Retinal pigment epithelial cell (primary cell): ENCODE results near the gene GPR37L1.
"Not testable (repeated sequence)": the region's sequence is repeated elsewhere in the genome, so short reads cannot be mapped to it uniquely, and the experiment has no call there.

Source experiments
- DNase-seq: peaks from one replicate; pipeline ENCODE4 v3.0.0-alpha.2; 2010; ENCODE audit warnings: low read depth
- H3K4me3 ChIP-seq: 2 replicates; pipeline ENCODE4 v1.5.1; 2011; ENCODE audit warnings: mild to moderate bottlenecking, low read length, control low read depth, moderate library complexity
- TF ChIP-seq, protein P1 (sequence below): conservative IDR thresholded peaks from 2 replicates; pipeline ENCODE4 v1.5.1; 2011; ENCODE audit warnings: low read depth, low read length, control low read depth, inconsistent platforms

Gene GPR37L1

GRCh38 chr1:202172015-202172355 lies 49.3 kb downstream of the GPR37L1 start:
- TF ChIP-seq, protein P1, sequence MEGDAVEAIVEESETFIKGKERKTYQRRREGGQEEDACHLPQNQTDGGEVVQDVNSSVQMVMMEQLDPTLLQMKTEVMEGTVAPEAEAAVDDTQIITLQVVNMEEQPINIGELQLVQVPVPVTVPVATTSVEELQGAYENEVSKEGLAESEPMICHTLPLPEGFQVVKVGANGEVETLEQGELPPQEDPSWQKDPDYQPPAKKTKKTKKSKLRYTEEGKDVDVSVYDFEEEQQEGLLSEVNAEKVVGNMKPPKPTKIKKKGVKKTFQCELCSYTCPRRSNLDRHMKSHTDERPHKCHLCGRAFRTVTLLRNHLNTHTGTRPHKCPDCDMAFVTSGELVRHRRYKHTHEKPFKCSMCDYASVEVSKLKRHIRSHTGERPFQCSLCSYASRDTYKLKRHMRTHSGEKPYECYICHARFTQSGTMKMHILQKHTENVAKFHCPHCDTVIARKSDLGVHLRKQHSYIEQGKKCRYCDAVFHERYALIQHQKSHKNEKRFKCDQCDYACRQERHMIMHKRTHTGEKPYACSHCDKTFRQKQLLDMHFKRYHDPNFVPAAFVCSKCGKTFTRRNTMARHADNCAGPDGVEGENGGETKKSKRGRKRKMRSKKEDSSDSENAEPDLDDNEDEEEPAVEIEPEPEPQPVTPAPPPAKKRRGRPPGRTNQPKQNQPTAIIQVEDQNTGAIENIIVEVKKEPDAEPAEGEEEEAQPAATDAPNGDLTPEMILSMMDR = no peak
- DNase-seq = no peak
- no peak overlapping the region for H3K4me3 ChIP-seq

DNA sequence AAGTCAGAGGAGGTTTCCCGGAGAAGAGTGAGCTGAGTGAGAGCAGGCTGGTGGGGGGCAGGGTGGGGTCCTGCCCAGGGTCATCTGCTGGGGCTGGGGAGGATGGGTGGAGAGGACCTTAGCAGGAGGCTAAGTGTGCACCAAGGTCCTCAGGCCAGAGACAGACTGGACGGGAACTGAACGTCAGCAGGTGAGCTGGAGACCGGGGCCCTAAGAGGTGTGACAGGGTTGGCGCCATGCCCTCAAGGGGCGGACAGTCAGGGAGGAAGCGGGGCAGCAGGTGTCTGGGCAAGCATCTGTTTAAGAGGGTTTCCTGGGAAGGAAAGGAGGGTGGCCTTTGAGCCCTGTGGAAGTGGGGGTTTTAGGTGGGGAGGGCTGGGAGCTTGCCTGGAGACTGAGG lies 51.3 kb downstream of the GPR37L1 start:
- DNase-seq = no peak
- no peak overlapping the region for H3K4me3 ChIP-seq
- TF ChIP-seq, protein P1 = no peak

- DNase-seq = no peak
- no peak overlapping the region for H3K4me3 ChIP-seq
- TF ChIP-seq, protein P1 = no peak
Measured at GRCh38 chr1:202176949-202177927, 54.5 kb downstream of the GPR37L1 start.

DNA sequence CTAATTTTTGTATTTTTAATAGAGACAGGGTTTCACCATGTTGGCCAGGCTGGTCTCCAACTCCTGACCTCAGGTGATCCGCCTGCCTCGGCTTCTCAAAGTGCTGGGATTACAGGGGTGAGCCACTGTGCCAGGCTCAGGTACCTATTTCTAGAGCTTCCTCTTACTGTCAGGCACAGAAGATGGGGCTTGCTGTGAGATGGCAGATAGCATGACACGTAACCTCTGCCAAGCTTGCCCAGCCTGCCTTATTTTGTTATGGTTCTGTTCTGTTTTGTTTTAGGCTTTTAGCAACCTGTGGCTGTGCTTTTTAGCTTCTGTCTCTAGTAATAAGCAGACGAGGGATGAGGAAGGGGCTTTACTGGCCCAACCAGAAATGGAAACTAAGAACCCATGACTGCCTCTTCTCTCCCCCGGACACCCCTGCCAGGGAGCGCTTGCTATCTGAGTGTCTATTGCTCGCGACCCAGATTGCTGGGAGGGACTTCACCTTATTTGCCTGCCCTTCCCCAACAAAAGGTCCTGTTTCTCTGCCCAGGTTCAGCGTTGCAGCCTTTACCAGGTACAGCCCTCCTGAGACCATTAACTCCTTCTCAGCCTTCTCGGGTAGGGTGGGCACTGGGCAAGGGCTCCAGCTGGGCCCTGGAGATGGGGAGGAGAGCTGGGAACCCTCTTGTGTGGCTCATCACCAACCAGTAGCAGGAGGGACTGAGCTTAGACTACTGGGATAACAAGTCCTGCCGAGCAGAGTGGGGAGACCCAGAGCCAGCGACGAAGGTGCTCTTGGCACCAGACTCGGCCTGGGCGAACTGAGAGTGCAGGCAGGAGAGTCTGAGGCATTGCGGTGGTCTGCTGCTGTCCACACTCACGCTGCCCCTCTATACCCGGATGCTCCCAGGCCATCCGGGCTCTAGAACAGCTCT lies 57.4 kb downstream of the GPR37L1 start:
- TF ChIP-seq, protein P1 = no peak

DNA sequence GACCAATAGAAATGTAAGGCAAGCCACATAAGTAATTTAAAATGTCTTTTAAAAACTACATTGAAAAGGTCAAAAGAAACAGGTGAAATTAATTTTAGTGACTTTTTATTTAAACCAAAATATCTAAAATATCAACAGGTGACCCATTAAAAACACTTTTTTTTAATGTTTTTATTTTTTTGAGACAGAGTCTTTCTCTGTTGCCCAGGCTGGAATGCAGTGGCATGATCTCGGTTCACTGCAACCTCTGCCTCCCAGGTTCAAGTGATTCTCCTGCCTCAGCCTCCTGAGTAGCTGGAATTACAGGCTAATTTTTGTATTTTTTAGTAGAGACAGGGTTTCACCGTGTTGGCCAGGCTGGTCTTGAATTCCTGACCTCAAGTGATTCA lies 58.0 kb downstream of the GPR37L1 start:
- not testable (repeated sequence) for H3K4me3 ChIP-seq, DNase-seq

More for the DNA sequence above, 57.4 kb downstream of the GPR37L1 start:
- no peak for DNase-seq
- no peak overlapping the region for H3K4me3 ChIP-seq

- no peak for DNase-seq
- TF ChIP-seq, protein P1 = no peak
- no peak overlapping the region for H3K4me3 ChIP-seq
Measured at GRCh38 chr1:202181586-202181985, 58.9 kb downstream of the GPR37L1 start.
